ENCODE data around the gene TFEC. TPM values are rescaled to one million over a fixed set of nuclear protein-coding genes. Genes with fewer than 3 reads are reported as not detected.
"Not testable (repeated sequence)": the region's sequence is repeated elsewhere in the genome, so short reads cannot be mapped to it uniquely, and the experiment has no call there.

Gene TFEC
- total RNA-seq, 1 donor from 2014 or later: 0.06 TPM

GRCh38 chr7:116064179-116064578 is 33.6 kb upstream of the TFEC start:
- Histone ChIP-seq H3K79me2 (ENCODE audit: low read depth) (no peaks in the 10 kb centered on the region), H3K4me2 (no peak overlapping the region), H3K27ac (no peak overlapping the region), H2AFZ (replicated peaks) (no peak overlapping the region), H4K20me1 (ENCODE audit: low read depth) (no peaks in the 10 kb centered on the region), H3K9ac (no peak overlapping the region), H3K27me3 (no peaks in the 10 kb centered on the region), H3K36me3 (no peaks in the 10 kb centered on the region), H3K9me3 (ENCODE audit: low read depth) (no peaks in the 10 kb centered on the region), H3K4me1 (no peaks in the 10 kb centered on the region), H3F3A (ENCODE audit: low read depth) (no peaks in the 10 kb centered on the region), H3K4me3 (no peak overlapping the region)
- TF ChIP-seq, protein P1, sequence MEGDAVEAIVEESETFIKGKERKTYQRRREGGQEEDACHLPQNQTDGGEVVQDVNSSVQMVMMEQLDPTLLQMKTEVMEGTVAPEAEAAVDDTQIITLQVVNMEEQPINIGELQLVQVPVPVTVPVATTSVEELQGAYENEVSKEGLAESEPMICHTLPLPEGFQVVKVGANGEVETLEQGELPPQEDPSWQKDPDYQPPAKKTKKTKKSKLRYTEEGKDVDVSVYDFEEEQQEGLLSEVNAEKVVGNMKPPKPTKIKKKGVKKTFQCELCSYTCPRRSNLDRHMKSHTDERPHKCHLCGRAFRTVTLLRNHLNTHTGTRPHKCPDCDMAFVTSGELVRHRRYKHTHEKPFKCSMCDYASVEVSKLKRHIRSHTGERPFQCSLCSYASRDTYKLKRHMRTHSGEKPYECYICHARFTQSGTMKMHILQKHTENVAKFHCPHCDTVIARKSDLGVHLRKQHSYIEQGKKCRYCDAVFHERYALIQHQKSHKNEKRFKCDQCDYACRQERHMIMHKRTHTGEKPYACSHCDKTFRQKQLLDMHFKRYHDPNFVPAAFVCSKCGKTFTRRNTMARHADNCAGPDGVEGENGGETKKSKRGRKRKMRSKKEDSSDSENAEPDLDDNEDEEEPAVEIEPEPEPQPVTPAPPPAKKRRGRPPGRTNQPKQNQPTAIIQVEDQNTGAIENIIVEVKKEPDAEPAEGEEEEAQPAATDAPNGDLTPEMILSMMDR (IDR thresholded peaks at IDR 0.05): no peak
- TF ChIP-seq EZH2phosphoT487 (IDR thresholded peaks at IDR 0.05) (no peak), EZH2 (IDR thresholded peaks at IDR 0.05) (no peak)
- no peaks in the 10 kb centered on the region for H3K27me3 Mint-ChIP-seq (ENCODE audit: insufficient read depth, low read depth)
- H3K4me3 Mint-ChIP-seq: no peak overlapping the region
- no peaks in the 10 kb centered on the region for H3K9me3 Mint-ChIP-seq
- H3K36me3 Mint-ChIP-seq: no peaks in the 10 kb centered on the region
- no peak for DNase-seq (ENCODE audit: low spot score)
- H3K27ac Mint-ChIP-seq: no peak overlapping the region
- H3K4me1 Mint-ChIP-seq: no peaks in the 10 kb centered on the region

GRCh38 chr7:116062666-116063065 is 32.1 kb upstream of the TFEC start:
- DNase-seq (ENCODE audit: low spot score): no peak
- Mint-ChIP-seq H3K9me3 (no peaks in the 10 kb centered on the region), H3K4me1 (no peaks in the 10 kb centered on the region), H3K4me3 (no peak overlapping the region), H3K27me3 (ENCODE audit: insufficient read depth, low read depth) (no peaks in the 10 kb centered on the region), H3K27ac (no peak overlapping the region), H3K36me3 (no peaks in the 10 kb centered on the region)
- Histone ChIP-seq H3K36me3 (no peaks in the 10 kb centered on the region), H3K27ac (no peak overlapping the region), H3K4me3 (no peak overlapping the region), H3K9ac (no peak overlapping the region), H2AFZ (replicated peaks) (no peak overlapping the region), H3K4me2 (no peak overlapping the region), H3K4me1 (no peaks in the 10 kb centered on the region), H3K79me2 (ENCODE audit: low read depth) (no peaks in the 10 kb centered on the region), H3K27me3 (no peaks in the 10 kb centered on the region), H4K20me1 (ENCODE audit: low read depth) (no peaks in the 10 kb centered on the region), H3F3A (ENCODE audit: low read depth) (no peaks in the 10 kb centered on the region), H3K9me3 (ENCODE audit: low read depth) (no peaks in the 10 kb centered on the region)
- no peak for TF ChIP-seq EZH2phosphoT487 (IDR thresholded peaks at IDR 0.05)
- no peak for TF ChIP-seq EZH2 (IDR thresholded peaks at IDR 0.05)
- TF ChIP-seq, protein P1 (IDR thresholded peaks at IDR 0.05): no peak

DNA sequence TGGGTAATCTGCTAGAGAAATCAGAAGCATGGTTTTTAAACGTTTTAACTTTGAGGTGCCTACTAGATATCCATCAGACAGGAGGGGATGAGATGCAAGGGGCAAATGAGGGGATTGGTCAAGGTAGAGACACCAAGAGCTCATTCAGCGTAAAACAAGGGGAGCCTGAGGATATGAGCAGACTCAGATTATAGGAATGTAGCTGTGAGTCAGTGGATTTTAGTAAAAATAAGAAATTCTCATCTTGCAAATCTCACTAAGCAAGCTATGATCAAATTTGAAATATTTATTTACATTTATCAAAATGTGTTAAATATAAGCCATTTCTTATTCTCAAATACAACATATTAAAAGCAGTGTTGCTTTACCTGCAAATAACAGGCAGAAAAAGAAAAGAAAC is 21.4 kb upstream of the TFEC start:
- no peaks in the 10 kb centered on the region for H3K4me1 Mint-ChIP-seq
- Histone ChIP-seq H3K27ac (no peak overlapping the region), H3K4me3 (no peak overlapping the region), H3K9me3 (ENCODE audit: low read depth) (no peaks in the 10 kb centered on the region), H2AFZ (replicated peaks) (no peak overlapping the region), H3K9ac (no peak overlapping the region), H3K27me3 (no peaks in the 10 kb centered on the region), H3K4me1 (no peaks in the 10 kb centered on the region), H3F3A (ENCODE audit: low read depth) (no peaks in the 10 kb centered on the region), H4K20me1 (ENCODE audit: low read depth) (no peaks in the 10 kb centered on the region), H3K4me2 (no peak overlapping the region), H3K79me2 (ENCODE audit: low read depth) (no peaks in the 10 kb centered on the region), H3K36me3 (no peaks in the 10 kb centered on the region)
- DNase-seq (ENCODE audit: low spot score): no peak
- no peak overlapping the region for H3K27ac Mint-ChIP-seq
- no peak overlapping the region for H3K4me3 Mint-ChIP-seq
- H3K27me3 Mint-ChIP-seq (ENCODE audit: insufficient read depth, low read depth): peaks cover 2% of the 10 kb centered on the region
- H3K9me3 Mint-ChIP-seq: peaks cover 2% of the 10 kb centered on the region
- TF ChIP-seq, protein P1 (IDR thresholded peaks at IDR 0.05): no peak
- TF ChIP-seq EZH2phosphoT487 (IDR thresholded peaks at IDR 0.05) (no peak), EZH2 (IDR thresholded peaks at IDR 0.05) (no peak)
- H3K36me3 Mint-ChIP-seq: no peaks in the 10 kb centered on the region

DNA sequence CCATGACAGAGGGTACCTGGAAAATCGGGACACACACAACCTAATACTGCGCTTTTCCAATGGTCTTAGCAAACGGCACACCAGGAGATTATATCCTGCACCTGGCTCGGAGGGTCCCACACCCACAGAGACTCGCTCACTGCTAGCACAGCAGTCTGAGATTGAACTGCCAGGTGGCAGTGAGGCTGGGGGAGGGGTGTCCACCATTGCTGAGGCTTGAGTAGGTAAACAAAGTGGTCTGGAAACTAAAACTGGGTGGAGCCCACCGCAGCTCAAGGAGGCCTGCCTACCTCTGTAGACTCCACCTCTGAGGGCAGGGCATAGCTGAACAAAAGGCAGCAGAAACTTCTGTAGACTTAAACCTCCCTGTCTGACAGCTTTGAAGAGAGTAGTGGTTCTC is 16.7 kb upstream of the TFEC start:
- not testable (repeated sequence) for H2AFZ ChIP-seq (replicated peaks); H3K27ac Mint-ChIP-seq; H3K27ac ChIP-seq; H3K4me2 ChIP-seq; DNase-seq (ENCODE audit: low spot score); H3K27me3 Mint-ChIP-seq (ENCODE audit: insufficient read depth, low read depth); H3K79me2 ChIP-seq (ENCODE audit: low read depth); H3K9me3 ChIP-seq (ENCODE audit: low read depth); H3K9me3 Mint-ChIP-seq; H3K4me3 ChIP-seq; H3F3A ChIP-seq (ENCODE audit: low read depth); H4K20me1 ChIP-seq (ENCODE audit: low read depth); H3K4me1 Mint-ChIP-seq; H3K4me3 Mint-ChIP-seq; H3K36me3 Mint-ChIP-seq; H3K4me1 ChIP-seq; H3K9ac ChIP-seq; H3K36me3 ChIP-seq; H3K27me3 ChIP-seq

All from neural progenitor cell (in vitro differentiated cells).